Erythroblast (primary cell): ENCODE data around the gene ALDH1B1.

ENCODE experiments used
- GATA1 ChIP-seq: IDR thresholded peaks from 2 replicates; pipeline ENCODE4 v1.6.1; 2011; ENCODE audit warnings: low read depth, mild to moderate bottlenecking, control low read depth, low read length, moderate library complexity
- POLR2A ChIP-seq: IDR thresholded peaks from 2 replicates; pipeline ENCODE4 v1.6.1; 2011; ENCODE audit warnings: mild to moderate bottlenecking, low read length

DNA sequence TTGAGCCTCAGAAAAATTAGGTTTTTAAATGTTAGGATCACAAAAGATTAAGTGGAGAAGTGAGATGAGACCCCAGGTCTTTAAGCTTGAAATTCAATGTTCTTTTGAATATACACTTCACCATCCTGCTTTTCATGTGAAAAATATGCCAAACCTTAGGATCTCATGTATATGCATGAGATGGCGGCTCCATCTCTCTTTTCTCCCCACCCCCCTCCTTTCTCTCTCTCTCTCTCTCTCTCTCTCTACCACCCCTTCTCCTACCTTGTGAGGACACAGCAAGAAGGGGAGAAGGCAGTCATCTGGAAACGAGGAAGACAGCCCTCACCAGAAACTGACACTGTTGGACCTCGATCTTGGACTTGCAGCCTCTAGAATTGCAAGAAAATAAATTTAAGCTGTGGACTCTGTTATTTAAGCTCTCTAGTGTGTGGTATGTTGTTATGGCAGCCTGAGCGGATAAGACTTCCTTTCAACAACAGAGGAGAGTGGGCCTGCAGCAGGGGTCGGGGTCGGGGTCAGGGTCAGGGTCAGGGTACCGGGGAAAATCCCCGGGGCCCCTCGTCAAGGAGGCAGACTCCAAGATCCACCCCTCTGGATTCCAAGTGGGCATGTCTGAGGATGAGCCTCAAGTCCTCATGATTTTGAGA, 16.4 kb upstream of the ALDH1B1 start:
- no peak for TF ChIP-seq POLR2A
- TF ChIP-seq GATA1, result no peak
